Erythroblast (primary cell): ENCODE results near the gene SCYGR8.

Source experiments
- GATA1 ChIP-seq: IDR thresholded peaks from 2 replicates; pipeline ENCODE4 v1.6.1; 2011; ENCODE audit warnings: low read depth, mild to moderate bottlenecking, control low read depth, low read length, moderate library complexity
- POLR2A ChIP-seq: IDR thresholded peaks from 2 replicates; pipeline ENCODE4 v1.6.1; 2011; ENCODE audit warnings: mild to moderate bottlenecking, low read length

DNA sequence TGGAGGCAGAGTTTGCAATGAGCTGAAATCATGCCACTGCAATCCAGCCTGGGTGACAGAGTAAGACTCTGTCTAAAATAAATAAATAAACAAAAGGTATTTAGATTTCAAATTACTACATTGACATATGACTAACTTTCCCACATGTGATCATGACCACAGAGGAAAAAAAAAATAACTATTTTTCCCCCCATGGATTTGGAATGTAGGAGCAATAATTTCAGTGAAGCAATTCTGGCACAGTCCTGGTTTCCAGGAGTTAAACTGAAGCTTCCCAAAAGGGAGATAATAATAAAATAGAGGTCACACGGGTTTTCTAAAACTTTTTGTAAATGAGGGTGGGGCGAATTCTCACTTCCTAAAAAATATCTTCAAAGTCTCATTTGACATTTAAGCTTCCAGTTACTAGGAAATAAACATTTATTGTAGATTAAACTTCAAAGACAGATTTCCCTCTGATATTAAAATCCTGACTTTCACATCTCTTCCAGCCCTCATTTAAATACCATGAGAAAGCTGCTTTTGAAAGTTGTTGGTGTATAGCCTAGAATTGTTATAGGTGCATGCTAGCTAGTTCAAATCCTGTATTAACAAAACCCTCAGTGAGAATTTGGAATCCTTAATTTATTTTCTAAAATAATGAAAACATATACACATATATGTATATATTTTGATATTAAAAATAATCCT, 48.6 kb upstream of the SCYGR8 start:
- TF ChIP-seq POLR2A, result no peak
- no peak for TF ChIP-seq GATA1
